Stimulated activated CD8-positive, alpha-beta memory T cell treated with anti-CD3 and anti-CD28 coated beads, Interleukin-7, amount 100 ng/mL, for 1 hour (primary cell): ENCODE measurements around the gene AACS.
"Not testable (repeated sequence)": the region's sequence is repeated elsewhere in the genome, so short reads cannot be mapped to it uniquely, and the experiment has no call there.

Experiments
- DNase-seq, 2 donors: peaks; one replicate each; pipeline ENCODE4 v3.0.0-alpha.2; 2020; ENCODE audit warnings: low read depth in 2 of 2

AACS gene

GRCh38 chr12:125124320-125124966, 59.2 kb downstream of the AACS start:
- DNase-seq, result no peak

- no peak for DNase-seq
Observed at GRCh38 chr12:125125271-125125670, 60.0 kb downstream of the AACS start.

- DNase-seq, result no peak
Observed at GRCh38 chr12:125128439-125129178, 63.4 kb downstream of the AACS start.

- DNase-seq, result no peak
Observed at GRCh38 chr12:125129179-125129571, 63.9 kb downstream of the AACS start.

GRCh38 chr12:125129591-125130255, 64.5 kb downstream of the AACS start:
- no peak for DNase-seq

- no peak for DNase-seq
Observed at GRCh38 chr12:125131958-125132357, 66.7 kb downstream of the AACS start.

GRCh38 chr12:125132698-125133400, 67.6 kb downstream of the AACS start:
- DNase-seq, result no peak

GRCh38 chr12:125133616-125134015, 68.4 kb downstream of the AACS start:
- DNase-seq, result no peak

GRCh38 chr12:125134576-125134975, 69.3 kb downstream of the AACS start:
- no peak for DNase-seq

GRCh38 chr12:125135906-125136305, 70.7 kb downstream of the AACS start:
- no peak for DNase-seq

- no peak for DNase-seq
Observed at GRCh38 chr12:125136702-125137101, 71.5 kb downstream of the AACS start.

- no peak for DNase-seq
Observed at GRCh38 chr12:125137766-125138344, 72.6 kb downstream of the AACS start.

- no peak for DNase-seq
Observed at GRCh38 chr12:125140279-125141209, 75.3 kb downstream of the AACS start.

GRCh38 chr12:125141210-125141573, 76.0 kb downstream of the AACS start:
- not testable (repeated sequence) for DNase-seq

GRCh38 chr12:125142601-125143000, 77.4 kb downstream of the AACS start:
- no peak for DNase-seq

- no peak for DNase-seq
Observed at GRCh38 chr12:125143491-125143890, 78.3 kb downstream of the AACS start.

- no peak for DNase-seq
Observed at GRCh38 chr12:125145196-125145595, 80.0 kb downstream of the AACS start.

GRCh38 chr12:125148316-125148715, 83.1 kb downstream of the AACS start:
- no peak for DNase-seq

GRCh38 chr12:125149160-125150108, 84.2 kb downstream of the AACS start:
- no peak for DNase-seq

- DNase-seq, result no peak
Observed at GRCh38 chr12:125151284-125151683, 86.0 kb downstream of the AACS start.
